GM12892 (cell line): ENCODE measurements around the gene DACT1.

ENCODE experiments used
- POLR2A ChIP-seq: IDR thresholded peaks from 2 replicates; pipeline ENCODE4 v1.6.1; 2011; ENCODE audit warnings: low read depth, low read length, control low read depth
- POLR2AphosphoS5 ChIP-seq: IDR thresholded peaks from 2 replicates; pipeline ENCODE4 v1.6.1; 2011; ENCODE audit warnings: low read depth, low read length, control low read depth

GRCh38 chr14:58671024-58671423 is 33.3 kb downstream of the DACT1 start:
- no peak for TF ChIP-seq POLR2A
- TF ChIP-seq POLR2AphosphoS5 = no peak
